Upper lobe of left lung (tissue), 4 donors: ENCODE measurements around the gene ATP2B2.

Experiments
- EP300 ChIP-seq, 4 donors: sonication (generic); formaldehyde crosslinking; IDR thresholded peaks; one replicate each; pipeline ENCODE4 v1.5.1; 2017; ENCODE audit warnings: antibody characterized with exemption in 4 of 4, control low read depth in 2 of 4
- POLR2A ChIP-seq, 4 donors: fragments of 450-650 bp; IDR thresholded peaks; one replicate each; pipeline ENCODE4 v1.5.1; 2016 to 2017; ENCODE audit warnings: antibody characterized with exemption in 4 of 4, mild to moderate bottlenecking in 2 of 4

- TF ChIP-seq EP300 (IDR thresholded peaks at IDR 0.05): no peak
- no peak for TF ChIP-seq POLR2A (IDR thresholded peaks at IDR 0.05)
Measured at GRCh38 chr3:10338591-10339353, 166.6 kb downstream of the ATP2B2 start.
